ENCODE results near the gene ANXA3.

DNA sequence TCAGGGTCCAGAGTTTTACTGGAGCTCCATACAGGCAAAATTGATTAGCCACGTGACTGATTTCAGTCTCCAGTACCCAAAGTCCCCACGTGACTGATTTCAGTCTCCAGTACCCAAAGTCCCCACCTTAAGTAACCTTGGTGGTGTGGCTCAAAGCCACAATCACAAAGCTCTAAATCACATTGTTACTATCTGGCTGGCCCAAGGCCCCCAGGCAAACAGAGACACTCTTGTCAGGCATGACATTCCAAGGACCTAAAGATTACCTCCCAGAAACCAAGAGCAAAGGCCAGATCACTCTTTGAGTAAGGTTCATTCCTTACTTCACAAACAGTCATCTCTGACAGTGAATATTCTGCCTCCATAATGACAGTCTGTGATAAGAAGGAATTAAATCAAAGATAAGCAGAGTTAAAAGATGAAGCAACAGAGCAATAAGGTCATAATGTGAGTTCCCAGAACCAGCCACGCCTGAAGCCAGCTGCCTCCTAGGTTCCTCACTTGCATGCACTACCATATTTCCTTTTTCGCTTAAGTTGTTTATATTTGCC, 78.5 kb downstream of the ANXA3 start:
- TF ChIP-seq CTCF (IDR thresholded peaks at IDR 0.05): no peak
- TF ChIP-seq POLR2AphosphoS5 (IDR thresholded peaks at IDR 0.05): no peak

Measured in esophagus muscularis mucosa (tissue), 3 donors.